GM21825 (cell line): ENCODE data around the gene ENTPD6.

Experiments
- ATAC-seq: cut with Tn5 transposase; IDR thresholded peaks from one replicate; pipeline ENCODE4 v1.9.1; 2021; ENCODE audit warnings: mild to moderate bottlenecking, moderate library complexity; ENCODE audit not compliant: unreplicated experiment

ENTPD6 gene

GRCh38 chr20:25273541-25274358, 78.2 kb downstream of the ENTPD6 start:
- ATAC-seq, result no peak

GRCh38 chr20:25274481-25274880, 79.0 kb downstream of the ENTPD6 start:
- no peak for ATAC-seq

DNA sequence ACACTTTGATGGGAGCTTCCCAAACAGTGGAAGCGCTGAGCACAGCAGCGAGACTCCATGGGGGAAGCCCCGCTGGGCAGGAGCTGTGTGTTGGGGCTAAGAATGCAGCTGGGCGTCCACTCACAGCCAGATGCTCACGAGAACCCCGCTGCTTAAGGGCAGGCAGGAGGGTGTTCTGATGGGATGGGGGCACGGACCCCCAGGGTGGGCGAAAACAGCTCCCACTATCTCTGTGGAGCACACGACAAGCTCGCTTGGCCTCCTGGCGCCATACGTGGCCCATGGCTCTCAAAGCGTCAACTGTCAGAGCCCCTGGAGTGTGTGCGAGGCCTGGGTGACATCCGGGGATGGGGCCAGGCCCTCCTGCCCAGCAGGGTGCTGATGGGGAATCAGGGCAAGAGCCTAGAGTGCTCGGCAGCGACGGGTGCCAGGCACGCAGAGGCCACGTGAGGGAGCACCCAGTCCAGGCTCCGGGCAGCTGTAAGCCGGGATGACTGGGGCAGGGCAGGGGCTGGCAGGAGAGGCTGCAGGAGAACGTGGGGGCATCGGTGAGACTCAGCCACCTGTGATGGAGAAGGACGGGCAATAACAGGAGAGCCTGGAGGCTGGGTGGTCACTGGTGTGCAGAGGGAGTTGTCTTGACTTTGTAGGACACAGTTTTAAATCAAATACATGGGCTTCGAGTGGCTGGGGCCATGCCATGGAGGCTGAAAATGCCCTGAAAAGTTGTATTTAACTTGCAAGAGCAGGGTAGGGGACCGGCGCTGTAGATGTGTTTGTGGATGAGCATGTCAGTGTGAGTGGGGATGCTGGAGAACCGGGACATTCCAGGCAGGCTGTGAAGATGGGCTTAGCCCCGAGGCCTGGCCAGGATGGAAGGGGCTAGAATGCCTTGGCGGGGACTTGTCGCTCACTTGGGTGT, 79.6 kb downstream of the ENTPD6 start:
- ATAC-seq, result no peak

- ATAC-seq, result no peak
Observed at GRCh38 chr20:25275813-25276532, 80.5 kb downstream of the ENTPD6 start.
